Measurements from ENCODE around the gene MLLT3. TPM values are rescaled to one million over a fixed set of nuclear protein-coding genes. Genes with fewer than 3 reads are reported as not detected.

The MLLT3 gene
- total and polyA plus RNA-seq, 2 donors (not counting 3 experiments of a cell fraction or from before 2014, with no cell fraction given): 6.1 to 10.0 TPM

DNA sequence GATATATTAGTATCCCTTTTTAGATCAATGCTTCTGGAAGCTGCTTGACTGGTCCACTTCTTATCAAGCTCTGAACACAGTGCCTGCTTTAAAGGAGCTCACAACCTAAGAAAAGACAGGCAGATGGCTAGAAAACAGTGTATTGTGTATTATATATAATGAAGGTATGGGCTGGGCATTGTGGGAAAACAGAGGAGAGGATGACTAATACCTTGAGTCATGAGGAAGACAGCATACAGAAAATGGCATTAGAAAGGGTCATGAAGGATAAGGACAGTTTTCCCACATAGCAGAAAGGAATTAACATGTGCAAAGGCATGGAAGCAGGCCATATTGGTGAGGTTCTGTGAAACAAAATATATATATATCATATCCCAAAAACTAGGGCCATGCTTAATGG lies 309.6 kb downstream of the MLLT3 start:
- no peak for DNase-seq (ENCODE audit: low read depth, low spot score)
- no peak overlapping the region for H2AFZ ChIP-seq (ENCODE audit: low read depth, low read length)

DNA sequence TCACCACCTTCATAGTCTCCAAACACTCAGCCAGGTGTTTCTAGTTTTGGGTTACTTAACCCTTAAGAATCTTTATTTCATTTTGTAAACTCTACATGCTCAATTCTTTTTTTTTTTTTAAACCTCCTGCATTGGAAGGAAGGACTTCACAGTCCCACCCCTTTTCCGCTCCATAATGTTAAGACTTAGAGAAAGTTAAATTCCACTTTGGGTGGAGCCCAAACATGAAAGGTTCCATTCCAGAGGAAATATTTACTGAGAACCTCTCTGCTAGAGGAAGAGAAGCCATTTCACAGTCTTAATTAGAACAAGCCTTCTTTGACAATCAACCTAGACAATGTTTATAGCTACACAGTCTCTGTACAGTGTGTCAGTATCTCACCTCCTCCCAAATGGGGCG lies 312.3 kb downstream of the MLLT3 start:
- no peak overlapping the region for H2AFZ ChIP-seq (ENCODE audit: low read depth, low read length)
- ChIA-PET CTCF (no interaction called here), POLR2A (no interaction called here)
- H3K27me3 ChIP-seq (ENCODE audit: control insufficient read depth in 2 of 2, insufficient read depth in 2 of 2, low read length in 2 of 2): peaks cover 3 to 5% of the 10 kb centered on the region in 2 experiments
- H3K4me2 ChIP-seq (ENCODE audit: insufficient read depth, low read length): no peak overlapping the region
- H3K4me1 ChIP-seq (ENCODE audit: control insufficient read depth, extremely low read depth, insufficient read depth, low read length): no peaks in the 10 kb centered on the region
- TF ChIP-seq, protein P1, sequence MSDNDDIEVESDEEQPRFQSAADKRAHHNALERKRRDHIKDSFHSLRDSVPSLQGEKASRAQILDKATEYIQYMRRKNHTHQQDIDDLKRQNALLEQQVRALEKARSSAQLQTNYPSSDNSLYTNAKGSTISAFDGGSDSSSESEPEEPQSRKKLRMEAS (IDR thresholded peaks at IDR 0.05; ENCODE audit: insufficient read depth, insufficient read length): no peak
- TF ChIP-seq GATA2 (IDR thresholded peaks at IDR 0.05; ENCODE audit: insufficient read depth, insufficient read length, low read depth, low read length): no peak
- TF ChIP-seq POLR2A (IDR thresholded peaks at IDR 0.05; ENCODE audit: low read depth, low read length): no peak
- TF ChIP-seq MYC (IDR thresholded peaks at IDR 0.05; ENCODE audit: low read depth, low read length): no peak
- no peak for TF ChIP-seq FOS (IDR thresholded peaks at IDR 0.05; ENCODE audit: borderline replicate concordance, insufficient read depth, low read length)
- TF ChIP-seq, protein P2, sequence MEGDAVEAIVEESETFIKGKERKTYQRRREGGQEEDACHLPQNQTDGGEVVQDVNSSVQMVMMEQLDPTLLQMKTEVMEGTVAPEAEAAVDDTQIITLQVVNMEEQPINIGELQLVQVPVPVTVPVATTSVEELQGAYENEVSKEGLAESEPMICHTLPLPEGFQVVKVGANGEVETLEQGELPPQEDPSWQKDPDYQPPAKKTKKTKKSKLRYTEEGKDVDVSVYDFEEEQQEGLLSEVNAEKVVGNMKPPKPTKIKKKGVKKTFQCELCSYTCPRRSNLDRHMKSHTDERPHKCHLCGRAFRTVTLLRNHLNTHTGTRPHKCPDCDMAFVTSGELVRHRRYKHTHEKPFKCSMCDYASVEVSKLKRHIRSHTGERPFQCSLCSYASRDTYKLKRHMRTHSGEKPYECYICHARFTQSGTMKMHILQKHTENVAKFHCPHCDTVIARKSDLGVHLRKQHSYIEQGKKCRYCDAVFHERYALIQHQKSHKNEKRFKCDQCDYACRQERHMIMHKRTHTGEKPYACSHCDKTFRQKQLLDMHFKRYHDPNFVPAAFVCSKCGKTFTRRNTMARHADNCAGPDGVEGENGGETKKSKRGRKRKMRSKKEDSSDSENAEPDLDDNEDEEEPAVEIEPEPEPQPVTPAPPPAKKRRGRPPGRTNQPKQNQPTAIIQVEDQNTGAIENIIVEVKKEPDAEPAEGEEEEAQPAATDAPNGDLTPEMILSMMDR (IDR thresholded peaks at IDR 0.05; ENCODE audit: extremely low read depth in 1 of 2, insufficient read depth in 1 of 2, low read depth in 1 of 2, low read length in 2 of 2): no peak
- TF ChIP-seq JUN (IDR thresholded peaks at IDR 0.05; ENCODE audit: borderline replicate concordance, insufficient read depth, insufficient read length, low read depth): no peak
- no peak for TF ChIP-seq EZH2 (IDR thresholded peaks at IDR 0.05; ENCODE audit: borderline replicate concordance, low read depth, low read length, severe bottlenecking)
- no peak for TF ChIP-seq POLR2AphosphoS5 (IDR thresholded peaks at IDR 0.05; ENCODE audit: insufficient read depth, low read depth, low read length)
- no peaks in the 10 kb centered on the region for H3K79me2 ChIP-seq (ENCODE audit: control insufficient read depth, insufficient read depth, low read length)
- no peaks in the 10 kb centered on the region for H3K9me1 ChIP-seq (replicated peaks; ENCODE audit: control insufficient read depth, extremely low read depth, insufficient read depth, low read length)
- H3K9ac ChIP-seq (replicated peaks; ENCODE audit: extremely low read depth, insufficient read depth, low read length): no peak overlapping the region
- no peaks in the 10 kb centered on the region for H3K9me3 ChIP-seq (replicated peaks; ENCODE audit: control insufficient read depth, insufficient read depth, low read length)
- no peaks in the 10 kb centered on the region for H3K36me3 ChIP-seq (ENCODE audit: control insufficient read depth in 2 of 2, extremely low read depth in 1 of 2, insufficient read depth in 2 of 2, low read length in 2 of 2)
- no peaks in the 10 kb centered on the region for H4K20me1 ChIP-seq (replicated peaks; ENCODE audit: control insufficient read depth, extremely low read depth, insufficient read depth, low read length)
- no TSS peak for BruUV-seq (replicated peaks)
- dilution Hi-C loops (cut with MboI; ENCODE audit: extremely low pct_ligation_motif_present, low sequenced_read_pairs) (no loop called here), intact Hi-C loops (cut with micrococcal nuclease) (no loop called here)
- no peak for DNase-seq (ENCODE audit: low read depth, low spot score)
- no peak overlapping the region for H3K4me3 ChIP-seq (replicated peaks in 1 of 3; ENCODE audit: insufficient read depth in 1 of 3, low read depth in 1 of 3, low read length in 3 of 3)
- H3K27ac ChIP-seq (ENCODE audit: insufficient read depth, low read depth, low read length): no peak overlapping the region
- no peak for FAIRE-seq

More for the DNA sequence above, 309.6 kb downstream of the MLLT3 start:
- H3K9me1 ChIP-seq (replicated peaks; ENCODE audit: control insufficient read depth, extremely low read depth, insufficient read depth, low read length): no peaks in the 10 kb centered on the region
- intact Hi-C loops (cut with micrococcal nuclease) (no loop called here), dilution Hi-C loops (cut with MboI; ENCODE audit: extremely low pct_ligation_motif_present, low sequenced_read_pairs) (no loop called here)
- POLR2A ChIA-PET: no interaction called here
- H3K4me3 ChIP-seq (replicated peaks in 1 of 3; ENCODE audit: insufficient read depth in 1 of 3, low read depth in 1 of 3, low read length in 3 of 3): no peak overlapping the region
- H3K9ac ChIP-seq (replicated peaks; ENCODE audit: extremely low read depth, insufficient read depth, low read length): no peak overlapping the region
- FAIRE-seq: no peak
- no peaks in the 10 kb centered on the region for H3K36me3 ChIP-seq (ENCODE audit: control insufficient read depth in 2 of 2, extremely low read depth in 1 of 2, insufficient read depth in 2 of 2, low read length in 2 of 2)
- H4K20me1 ChIP-seq (replicated peaks; ENCODE audit: control insufficient read depth, extremely low read depth, insufficient read depth, low read length): no peaks in the 10 kb centered on the region
- H3K4me2 ChIP-seq (ENCODE audit: insufficient read depth, low read length): no peak overlapping the region
- no peaks in the 10 kb centered on the region for H3K79me2 ChIP-seq (ENCODE audit: control insufficient read depth, insufficient read depth, low read length)
- BruUV-seq (replicated peaks): no TSS peak
- H3K27me3 ChIP-seq (ENCODE audit: control insufficient read depth in 2 of 2, insufficient read depth in 2 of 2, low read length in 2 of 2): peaks cover 0 to 5% of the 10 kb centered on the region in 2 experiments
- no peaks in the 10 kb centered on the region for H3K4me1 ChIP-seq (ENCODE audit: control insufficient read depth, extremely low read depth, insufficient read depth, low read length)
- CTCF ChIA-PET: no interaction called here
- H3K9me3 ChIP-seq (replicated peaks; ENCODE audit: control insufficient read depth, insufficient read depth, low read length): no peaks in the 10 kb centered on the region
- no peak overlapping the region for H3K27ac ChIP-seq (ENCODE audit: insufficient read depth, low read depth, low read length)
- TF ChIP-seq FOS (IDR thresholded peaks at IDR 0.05; ENCODE audit: borderline replicate concordance, insufficient read depth, low read length) (peak; percentile 73), POLR2A (IDR thresholded peaks at IDR 0.05; ENCODE audit: low read depth, low read length) (no peak)

Data from endothelial cell of umbilical vein (primary cell).